ENCODE measurements around the gene MKLN1.
A peak's percentile ranks its signal among the peaks of the same experiment; 100 is the strongest.

The MKLN1 gene

GRCh38 chr7:131355917-131356777 is 28.5 kb downstream of the MKLN1 start:
- DNase-seq: no peak

GRCh38 chr7:131357282-131357880 is 29.7 kb downstream of the MKLN1 start:
- no peak for DNase-seq

DNA sequence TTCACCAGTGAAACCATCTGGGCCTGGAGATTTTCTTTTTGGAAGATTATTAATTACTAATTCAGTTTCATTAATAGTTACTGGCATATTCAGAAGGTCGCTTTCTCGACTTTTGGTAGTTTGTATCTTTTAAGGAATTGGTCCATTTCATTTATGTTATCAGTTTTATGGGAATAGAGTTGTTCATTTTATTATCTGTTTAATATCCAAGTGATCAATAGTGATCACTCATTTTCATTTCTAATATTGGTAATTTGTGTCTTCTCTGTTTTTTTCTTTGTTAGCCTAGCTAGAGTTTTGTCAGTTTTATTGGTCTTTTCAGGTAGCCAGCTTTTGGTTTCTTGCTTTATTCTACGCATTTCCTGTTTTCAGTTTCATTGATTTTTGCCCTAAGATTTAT is 31.0 kb downstream of the MKLN1 start:
- DNase-seq: no peak

GRCh38 chr7:131359136-131359776 is 31.6 kb downstream of the MKLN1 start:
- DNase-seq: no peak

DNA sequence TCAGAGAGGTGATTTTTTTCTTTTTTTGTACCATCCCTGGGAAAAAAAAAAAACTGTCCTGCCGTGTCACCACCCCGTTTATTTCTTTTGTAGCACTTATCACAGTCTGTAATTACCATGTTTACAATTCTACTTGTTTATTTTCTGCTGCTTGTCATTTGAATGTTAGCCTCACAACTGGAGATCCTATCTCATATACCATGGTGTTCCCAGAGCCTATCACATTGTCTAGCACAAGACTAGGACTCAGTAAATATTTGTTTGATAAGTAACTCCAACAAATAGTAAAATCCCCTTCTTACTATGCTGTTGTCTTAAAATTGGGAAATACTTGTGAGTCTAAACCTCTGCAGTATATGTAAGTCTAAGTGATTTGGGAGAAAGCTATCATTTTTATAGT is 36.0 kb downstream of the MKLN1 start:
- no peak for DNase-seq

DNA sequence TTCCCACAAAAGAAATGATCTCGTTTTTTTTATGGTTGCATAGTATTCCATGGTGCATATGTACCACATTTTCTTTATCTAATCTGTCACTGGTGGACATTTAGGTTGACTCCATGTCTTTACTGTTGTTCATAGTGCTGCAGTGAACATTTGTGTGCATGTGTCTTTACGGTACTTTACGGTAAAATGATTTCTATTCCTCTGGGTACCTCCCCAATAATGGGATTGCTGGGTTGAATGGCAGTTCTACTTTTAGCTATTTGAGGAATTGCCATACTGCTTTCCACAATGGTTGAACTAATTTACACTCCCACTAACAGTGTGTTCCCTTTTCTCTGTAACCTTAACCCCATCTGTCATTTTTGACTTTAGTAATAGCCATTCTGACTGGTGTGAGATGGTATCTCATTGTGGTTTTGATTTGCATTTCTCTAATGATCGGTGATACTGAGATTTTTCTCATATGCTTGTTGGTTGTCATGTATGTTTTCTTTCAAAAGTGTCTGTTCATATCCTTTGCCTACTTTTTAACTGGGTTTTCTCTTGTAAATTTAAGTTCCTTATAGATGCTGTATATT is 37.2 kb downstream of the MKLN1 start:
- peak; percentile 48 for DNase-seq

GRCh38 chr7:131365838-131366237 is 38.2 kb downstream of the MKLN1 start:
- no peak for DNase-seq

GRCh38 chr7:131369354-131369753 is 41.7 kb downstream of the MKLN1 start:
- DNase-seq: peak; percentile 10

DNA sequence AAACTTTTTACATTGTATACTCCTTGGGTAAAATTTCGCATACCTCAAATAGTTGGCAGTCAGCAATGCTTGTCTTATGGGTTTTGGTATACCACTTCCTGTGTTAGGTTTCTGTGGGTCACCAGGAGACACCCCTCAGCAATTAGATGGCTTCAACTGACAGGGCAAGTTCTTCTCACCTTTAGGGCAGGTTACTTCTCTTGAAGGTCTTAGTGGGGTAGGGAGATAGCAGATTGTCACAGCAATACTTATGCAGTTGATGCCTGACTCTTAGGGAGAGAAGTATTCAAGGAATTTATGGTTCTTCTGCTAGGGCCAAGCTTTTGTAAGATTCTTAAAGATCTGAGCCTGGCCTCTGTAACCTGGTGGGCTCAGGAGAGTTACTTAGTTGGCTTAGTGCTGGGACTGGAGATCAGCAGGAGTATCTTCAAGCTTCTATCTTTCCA is 42.9 kb downstream of the MKLN1 start:
- peak; percentile 63 for DNase-seq

DNA sequence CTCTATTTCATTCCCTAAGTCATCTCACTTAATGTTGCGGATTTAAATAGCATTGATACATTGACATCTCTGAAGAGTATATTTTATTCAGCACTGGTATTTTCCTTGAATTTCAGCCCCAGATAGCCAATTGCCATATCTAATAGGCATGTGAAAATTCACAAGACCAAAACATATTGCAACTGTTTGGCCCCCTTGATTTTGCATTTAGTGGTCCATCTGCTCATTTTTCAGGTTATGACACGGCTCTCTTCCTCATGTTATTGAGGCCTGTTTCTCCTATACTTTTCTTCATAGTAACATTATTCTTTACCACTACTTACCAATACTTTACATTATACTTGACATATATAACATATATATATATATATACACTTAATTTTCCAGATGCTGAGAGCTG is 43.7 kb downstream of the MKLN1 start:
- no peak for DNase-seq

GRCh38 chr7:131372554-131372953 is 44.9 kb downstream of the MKLN1 start:
- DNase-seq: no peak

DNA sequence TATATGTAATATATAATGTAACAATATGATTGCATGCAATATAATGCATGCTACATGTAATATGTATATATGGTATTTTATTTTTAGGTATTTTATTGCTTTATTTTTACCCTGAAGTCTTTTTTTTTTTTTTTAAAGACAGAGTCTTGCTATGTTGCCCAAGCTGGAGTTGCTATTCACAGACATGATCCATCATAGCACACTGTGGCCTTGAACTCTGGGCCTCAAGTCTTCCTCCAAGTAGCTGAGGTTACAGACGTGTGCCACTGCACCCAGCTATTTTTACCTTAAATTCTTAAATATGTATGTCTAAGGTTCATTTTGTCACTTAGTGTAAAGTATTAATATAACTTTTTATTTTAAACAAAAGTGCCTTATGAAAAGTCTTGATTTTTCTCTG is 47.1 kb downstream of the MKLN1 start:
- no peak for DNase-seq

GRCh38 chr7:131381069-131381838 is 53.6 kb downstream of the MKLN1 start:
- DNase-seq: peak; percentile 40

DNA sequence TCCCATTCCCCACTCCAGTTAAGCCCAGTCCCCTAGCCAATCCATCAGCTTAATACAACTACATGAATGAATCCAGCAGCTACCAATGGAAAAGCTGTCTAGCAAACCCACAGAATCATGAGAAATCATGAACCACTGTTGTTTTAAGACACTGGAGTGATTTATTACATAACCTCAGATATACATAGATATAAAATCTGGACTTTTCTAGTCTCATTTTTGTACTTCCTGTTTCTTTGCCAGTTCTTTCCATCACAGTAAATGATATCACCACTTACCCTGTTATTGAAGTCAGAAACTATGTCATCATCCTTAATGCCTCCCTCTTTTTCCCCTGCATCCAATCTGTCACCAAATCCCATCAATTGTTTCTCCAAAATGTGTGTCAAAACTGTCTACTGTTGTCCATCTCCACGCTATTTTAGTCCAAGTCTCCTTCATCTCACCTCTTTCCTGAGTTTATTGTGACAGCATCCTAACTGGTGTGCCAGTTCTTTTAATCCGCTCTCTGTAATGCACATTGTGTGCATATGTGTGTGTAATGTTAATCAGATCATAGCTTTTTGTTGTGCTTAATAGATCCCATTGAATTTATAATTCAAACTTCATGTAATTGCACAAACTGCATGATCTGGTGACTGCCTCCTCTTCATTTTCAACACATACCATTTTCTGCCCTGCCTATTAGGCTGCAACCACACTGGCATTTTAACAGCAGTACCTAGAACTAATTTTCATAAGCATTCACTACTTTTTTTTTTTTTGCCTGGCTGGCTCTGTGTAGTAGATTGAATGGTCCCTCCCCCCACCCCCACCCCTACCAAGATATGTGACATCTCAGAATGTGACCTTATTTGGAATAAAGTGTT is 56.0 kb downstream of the MKLN1 start:
- no peak for DNase-seq

DNA sequence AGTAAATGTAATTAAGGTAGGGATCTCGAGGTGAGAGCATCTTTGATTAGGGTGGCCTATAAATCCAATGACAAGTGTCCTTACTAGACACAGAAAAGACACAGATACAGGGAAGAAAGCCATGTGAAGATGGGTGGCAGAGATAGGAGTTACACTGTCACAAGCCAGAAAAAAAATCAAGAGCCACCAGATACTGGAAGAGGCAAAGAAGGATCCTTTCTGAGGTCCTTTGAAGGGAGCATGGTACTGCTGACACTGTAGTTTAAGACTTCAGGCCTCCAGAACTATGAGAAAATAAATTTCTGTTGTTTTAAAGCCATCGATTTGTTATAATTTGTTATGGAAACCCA is 56.6 kb downstream of the MKLN1 start:
- no peak for DNase-seq

- no peak for DNase-seq
Measured at GRCh38 chr7:131385039-131385605, 57.4 kb downstream of the MKLN1 start.

- DNase-seq: no peak
Measured at GRCh38 chr7:131388126-131388525, 60.5 kb downstream of the MKLN1 start.

GRCh38 chr7:131390275-131390674 is 62.6 kb downstream of the MKLN1 start:
- no peak for DNase-seq

- DNase-seq: no peak
Measured at GRCh38 chr7:131391145-131391544, 63.5 kb downstream of the MKLN1 start.

DNA sequence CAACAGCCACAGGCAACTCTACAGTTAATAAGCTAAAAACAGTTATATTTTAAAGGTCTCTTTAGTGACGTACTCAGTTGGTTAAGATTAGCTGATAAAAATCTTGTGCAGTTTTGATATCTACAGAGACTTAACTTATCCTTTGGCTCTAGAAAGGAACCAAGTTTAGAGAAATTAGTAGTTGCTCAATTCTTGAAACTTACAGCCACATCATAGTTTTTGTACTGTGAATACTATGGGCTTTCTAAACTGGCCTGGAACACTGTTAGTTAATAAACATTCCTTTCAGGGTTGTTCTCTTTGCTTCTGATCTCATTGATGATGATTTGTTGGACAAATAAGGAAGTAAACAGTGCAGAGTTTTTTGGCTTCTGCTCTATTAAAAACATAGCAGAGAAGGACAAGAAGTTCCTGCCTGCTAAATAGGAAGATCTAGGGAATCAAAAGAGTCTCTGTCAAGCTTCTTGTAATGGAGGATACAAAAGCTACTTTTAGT is 73.1 kb downstream of the MKLN1 start:
- no peak for DNase-seq

GRCh38 chr7:131401194-131401593 is 73.5 kb downstream of the MKLN1 start:
- no peak for DNase-seq

Data from activated CD4-positive, alpha-beta T cell treated with anti-CD3 and anti-CD28 coated beads, Interleukin-2, amount 50 U/mL, for 16 hours (primary cell).